Mammary epithelial cell (primary cell): ENCODE measurements around the gene CXADR.

ENCODE experiments used
- CTCF ChIP-seq, 2 donors: IDR thresholded peaks in 1 of 2; conservative IDR thresholded peaks in 1 of 2; 2 replicates each; pipeline ENCODE4 v1.5.1; 2011 to 2012; ENCODE audit warnings: inconsistent platforms in 2 of 2, low read length in 2 of 2, mild to moderate bottlenecking in 2 of 2, control low read depth in 1 of 2, low read depth in 1 of 2; ENCODE audit not compliant: insufficient read depth in 1 of 2; ENCODE audit errors: extremely low read depth in 1 of 2
- EZH2 ChIP-seq: IDR thresholded peaks from 2 replicates; pipeline ENCODE4 v1.6.1; 2012; ENCODE audit warnings: low read length, inconsistent platforms, borderline replicate concordance

GRCh38 chr21:17494051-17494450 is 18.8 kb upstream of the CXADR start:
- TF ChIP-seq CTCF (conservative IDR thresholded peaks at IDR 0.05 in 1 of 2, IDR thresholded peaks at IDR 0.05 in 1 of 2; ENCODE audit: extremely low read depth in 1 of 2, insufficient read depth in 1 of 2, low read depth in 1 of 2, low read length in 2 of 2), result no peak
- no peak for TF ChIP-seq EZH2
